DOHH2 (cell line): Measurements from ENCODE around the gene SH3BP5L.

Experiments used
- CTCF ChIP-seq: fragments of 200-600 bp; sonication (generic); IDR thresholded peaks from one replicate; pipeline ENCODE4 v1.5.1; 2014; ENCODE audit warnings: antibody characterized with exemption, mild to moderate bottlenecking, low read depth, low read length; ENCODE audit not compliant: poor library complexity, severe bottlenecking
- EZH2phosphoT487 ChIP-seq: fragments of 200-600 bp; sonication (generic); IDR thresholded peaks from 2 replicates; pipeline ENCODE4 v1.6.1; 2017; ENCODE audit warnings: borderline replicate concordance, mild to moderate bottlenecking, antibody characterized with exemption, low read length, moderate library complexity, mixed read lengths

GRCh38 chr1:248857201-248857600 is 31.5 kb upstream of the SH3BP5L start:
- no peak for TF ChIP-seq CTCF
- TF ChIP-seq EZH2phosphoT487: no peak
